ENCODE results near the gene MPZL2. TPM values are rescaled to one million over a fixed set of nuclear protein-coding genes. Genes with fewer than 3 reads are reported as not detected.

Gene MPZL2
- total RNA-seq, 1 donor: not detected

- Histone ChIP-seq H3K4me1 (ENCODE audit: insufficient read depth, low read length) (no peaks in the 10 kb centered on the region), H3K9me3 (ENCODE audit: low read depth, low read length) (no peaks in the 10 kb centered on the region), H3K4me2 (ENCODE audit: insufficient read depth, low read length) (no peak overlapping the region), H3K27ac (ENCODE audit: low read depth, low read length) (no peak overlapping the region), H4K20me1 (ENCODE audit: insufficient read depth, low read length) (no peaks in the 10 kb centered on the region), H3K36me3 (ENCODE audit: insufficient read depth, low read length) (no peaks in the 10 kb centered on the region), H3K79me2 (ENCODE audit: insufficient read depth, low read length) (no peaks in the 10 kb centered on the region), H3K4me3 (ENCODE audit: insufficient read depth, low read length) (no peak overlapping the region), H2AFZ (ENCODE audit: low read length) (no peak overlapping the region), H3K27me3 (ENCODE audit: insufficient read depth, low read length) (peaks cover 2% of the 10 kb centered on the region)
- DNase-seq (ENCODE audit: insufficient read length, low spot score, missing footprints): no peak
- TF ChIP-seq CTCF (IDR thresholded peaks at IDR 0.05; ENCODE audit: extremely low read depth, low read depth, low read length): no peak
Measured at GRCh38 chr11:118305726-118306125, 41.6 kb upstream of the MPZL2 start.

GRCh38 chr11:118304568-118305248 is 40.6 kb upstream of the MPZL2 start, which contains the start of gene CD3E:
Gene CD3E, plus strand, starts transcription at chr11:118304730. Its CDS starts 223 bp downstream, at chr11:118304953.
- H3K4me3 ChIP-seq (ENCODE audit: insufficient read depth, low read length): no peak within 1 kb of the TSS
- no peak for DNase-seq (ENCODE audit: insufficient read length, low spot score, missing footprints)
- H2AFZ ChIP-seq (ENCODE audit: low read length): no peak within 1 kb of the TSS
- no peaks in the 10 kb centered on the region for H3K4me1 ChIP-seq (ENCODE audit: insufficient read depth, low read length)
- H4K20me1 ChIP-seq (ENCODE audit: insufficient read depth, low read length): no peaks in the 10 kb centered on the region
- no peak within 1 kb of the TSS for H3K27ac ChIP-seq (ENCODE audit: low read depth, low read length)
- peaks cover 2% of the 10 kb centered on the region for H3K27me3 ChIP-seq (ENCODE audit: insufficient read depth, low read length)
- no peaks in the 10 kb centered on the region for H3K79me2 ChIP-seq (ENCODE audit: insufficient read depth, low read length)
- no peaks in the 10 kb centered on the region for H3K36me3 ChIP-seq (ENCODE audit: insufficient read depth, low read length)
- no peak within 1 kb of the TSS for H3K4me2 ChIP-seq (ENCODE audit: insufficient read depth, low read length)
- H3K9me3 ChIP-seq (ENCODE audit: low read depth, low read length): no peaks in the 10 kb centered on the region
- no peak for TF ChIP-seq CTCF (IDR thresholded peaks at IDR 0.05; ENCODE audit: extremely low read depth, low read depth, low read length)

GRCh38 chr11:118304227-118304567 is 40.1 kb upstream of the MPZL2 start:
- no peak overlapping the region for H2AFZ ChIP-seq (ENCODE audit: low read length)
- H4K20me1 ChIP-seq (ENCODE audit: insufficient read depth, low read length): no peaks in the 10 kb centered on the region
- H3K9me3 ChIP-seq (ENCODE audit: low read depth, low read length): no peaks in the 10 kb centered on the region
- H3K27me3 ChIP-seq (ENCODE audit: insufficient read depth, low read length): peaks cover 2% of the 10 kb centered on the region
- no peaks in the 10 kb centered on the region for H3K36me3 ChIP-seq (ENCODE audit: insufficient read depth, low read length)
- H3K27ac ChIP-seq (ENCODE audit: low read depth, low read length): no peak overlapping the region
- H3K4me2 ChIP-seq (ENCODE audit: insufficient read depth, low read length): no peak overlapping the region
- TF ChIP-seq CTCF (IDR thresholded peaks at IDR 0.05; ENCODE audit: extremely low read depth, low read depth, low read length): no peak
- no peak for DNase-seq (ENCODE audit: insufficient read length, low spot score, missing footprints)
- no peak overlapping the region for H3K4me3 ChIP-seq (ENCODE audit: insufficient read depth, low read length)
- no peaks in the 10 kb centered on the region for H3K79me2 ChIP-seq (ENCODE audit: insufficient read depth, low read length)
- H3K4me1 ChIP-seq (ENCODE audit: insufficient read depth, low read length): no peaks in the 10 kb centered on the region

GRCh38 chr11:118301600-118302195 is 37.6 kb upstream of the MPZL2 start:
- Histone ChIP-seq H3K9me3 (ENCODE audit: low read depth, low read length) (no peaks in the 10 kb centered on the region), H3K36me3 (ENCODE audit: insufficient read depth, low read length) (no peaks in the 10 kb centered on the region), H3K79me2 (ENCODE audit: insufficient read depth, low read length) (no peaks in the 10 kb centered on the region), H4K20me1 (ENCODE audit: insufficient read depth, low read length) (no peaks in the 10 kb centered on the region), H3K4me1 (ENCODE audit: insufficient read depth, low read length) (no peaks in the 10 kb centered on the region), H3K4me3 (ENCODE audit: insufficient read depth, low read length) (no peak overlapping the region), H2AFZ (ENCODE audit: low read length) (no peak overlapping the region), H3K4me2 (ENCODE audit: insufficient read depth, low read length) (no peak overlapping the region), H3K27me3 (ENCODE audit: insufficient read depth, low read length) (peaks cover 2% of the 10 kb centered on the region), H3K27ac (ENCODE audit: low read depth, low read length) (no peak overlapping the region)
- no peak for TF ChIP-seq CTCF (IDR thresholded peaks at IDR 0.05; ENCODE audit: extremely low read depth, low read depth, low read length)
- no peak for DNase-seq (ENCODE audit: insufficient read length, low spot score, missing footprints)

Data from osteoblast (primary cell).